Measurements from ENCODE around the gene AMER2.

AMER2 gene

GRCh38 chr13:25171517-25172302, at the start of gene AMER2:
Gene AMER2 (minus strand): TSS chr13:25172288. CDS start chr13:25171619, 669 bp downstream.
- no peak for DNase-seq (ENCODE audit: low read depth in 1 of 2, low spot score in 1 of 2)

- DNase-seq (ENCODE audit: low read depth in 1 of 2, low spot score in 1 of 2) = no peak
Observed at GRCh38 chr13:25218019-25218418, 45.9 kb upstream of the AMER2 start.

- no peak for DNase-seq (ENCODE audit: low read depth in 1 of 2, low spot score in 1 of 2)
Observed at GRCh38 chr13:25217023-25217885, 45.2 kb upstream of the AMER2 start.

- no peak for DNase-seq (ENCODE audit: low read depth in 1 of 2, low spot score in 1 of 2)
Observed at GRCh38 chr13:25215253-25215575, 43.1 kb upstream of the AMER2 start.

GRCh38 chr13:25214491-25215252, 42.6 kb upstream of the AMER2 start:
- no peak for DNase-seq (ENCODE audit: low read depth in 1 of 2, low spot score in 1 of 2)

- no peak for DNase-seq (ENCODE audit: low read depth in 1 of 2, low spot score in 1 of 2)
Observed at GRCh38 chr13:25213715-25214114, 41.6 kb upstream of the AMER2 start.

- DNase-seq (ENCODE audit: low read depth in 1 of 2, low spot score in 1 of 2) = no peak
Observed at GRCh38 chr13:25210842-25211569, 38.9 kb upstream of the AMER2 start.

- no peak for DNase-seq (ENCODE audit: low read depth in 1 of 2, low spot score in 1 of 2)
Observed at GRCh38 chr13:25207291-25207810, 35.3 kb upstream of the AMER2 start.

- DNase-seq (ENCODE audit: low read depth in 1 of 2, low spot score in 1 of 2) = no peak
Observed at GRCh38 chr13:25204863-25205262, 32.8 kb upstream of the AMER2 start.

- DNase-seq (ENCODE audit: low read depth in 1 of 2, low spot score in 1 of 2) = no peak
Observed at GRCh38 chr13:25203127-25203740, 31.1 kb upstream of the AMER2 start.

GRCh38 chr13:25200783-25201182, 28.7 kb upstream of the AMER2 start:
- no peak for DNase-seq (ENCODE audit: low read depth in 1 of 2, low spot score in 1 of 2)

GRCh38 chr13:25198647-25199046, 26.6 kb upstream of the AMER2 start:
- DNase-seq (ENCODE audit: low read depth in 1 of 2, low spot score in 1 of 2) = no peak

GRCh38 chr13:25196971-25197370, 24.9 kb upstream of the AMER2 start:
- no peak for DNase-seq (ENCODE audit: low read depth in 1 of 2, low spot score in 1 of 2)

- DNase-seq (ENCODE audit: low read depth in 1 of 2, low spot score in 1 of 2) = no peak
Observed at GRCh38 chr13:25192936-25193335, 20.8 kb upstream of the AMER2 start.

GRCh38 chr13:25192489-25192888, 20.4 kb upstream of the AMER2 start:
- no peak for DNase-seq (ENCODE audit: low read depth in 1 of 2, low spot score in 1 of 2)

- no peak for DNase-seq (ENCODE audit: low read depth in 1 of 2, low spot score in 1 of 2)
Observed at GRCh38 chr13:25192052-25192451, 20.0 kb upstream of the AMER2 start.

GRCh38 chr13:25190771-25191170, 18.7 kb upstream of the AMER2 start:
- DNase-seq (ENCODE audit: low read depth in 1 of 2, low spot score in 1 of 2) = no peak

GRCh38 chr13:25190256-25190655, 18.2 kb upstream of the AMER2 start:
- no peak for DNase-seq (ENCODE audit: low read depth in 1 of 2, low spot score in 1 of 2)

- DNase-seq (ENCODE audit: low read depth in 1 of 2, low spot score in 1 of 2) = no peak
Observed at GRCh38 chr13:25187596-25187995, 15.5 kb upstream of the AMER2 start.

GRCh38 chr13:25186187-25186586, 14.1 kb upstream of the AMER2 start:
- DNase-seq (ENCODE audit: low read depth in 1 of 2, low spot score in 1 of 2) = no peak

Measured in stimulated activated CD4-positive, alpha-beta T cell treated with anti-CD3 and anti-CD28 coated beads, Interleukin-15, amount 100 ng/mL, for 1 hour (primary cell).